Head of caudate nucleus (tissue), 42 donors: Measurements from ENCODE around the gene IKZF2.

Source experiments
- DNase-seq, 42 donors: peaks; one replicate each; pipeline versions ENCODE4 v3.0.0 to v3.0.0-alpha.2; 2020 to 2021; ENCODE audit warnings: mixed read lengths in 7 of 42
- intact Hi-C: fragments of 100-400 bp; cut with DNase I; formaldehyde crosslinking; loops from one replicate; pipeline ENCODE4 v1.15.0; 2022

Gene IKZF2

DNA sequence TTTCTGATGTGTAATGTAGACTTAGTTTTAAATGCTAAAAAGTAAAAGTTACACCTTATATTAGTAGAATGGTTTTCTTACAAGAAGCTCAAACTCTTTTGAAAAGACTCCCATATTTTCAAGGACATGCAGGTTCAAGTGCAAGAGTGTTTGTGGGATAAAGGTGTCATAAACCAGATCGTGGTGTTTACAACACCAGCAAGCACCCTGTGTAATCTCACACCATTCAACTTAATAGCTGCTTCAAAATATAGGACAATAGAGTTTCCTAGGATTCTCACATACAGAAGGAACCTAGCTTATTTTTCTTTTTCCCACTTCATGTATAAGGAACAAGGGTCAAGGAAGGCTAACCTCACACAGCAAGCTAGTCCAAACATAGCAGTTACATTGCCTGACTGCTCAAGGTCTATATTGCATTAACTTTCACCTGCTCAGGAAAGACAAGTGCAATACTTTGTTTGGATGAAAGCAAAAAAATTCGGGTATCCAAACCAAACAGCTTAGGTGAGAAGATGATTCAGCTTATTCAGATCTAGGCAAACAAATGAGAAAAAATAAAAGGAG, 172.3 kb downstream of the IKZF2 start:
- no peak for DNase-seq
- intact Hi-C loops, result no loop called here

DNA sequence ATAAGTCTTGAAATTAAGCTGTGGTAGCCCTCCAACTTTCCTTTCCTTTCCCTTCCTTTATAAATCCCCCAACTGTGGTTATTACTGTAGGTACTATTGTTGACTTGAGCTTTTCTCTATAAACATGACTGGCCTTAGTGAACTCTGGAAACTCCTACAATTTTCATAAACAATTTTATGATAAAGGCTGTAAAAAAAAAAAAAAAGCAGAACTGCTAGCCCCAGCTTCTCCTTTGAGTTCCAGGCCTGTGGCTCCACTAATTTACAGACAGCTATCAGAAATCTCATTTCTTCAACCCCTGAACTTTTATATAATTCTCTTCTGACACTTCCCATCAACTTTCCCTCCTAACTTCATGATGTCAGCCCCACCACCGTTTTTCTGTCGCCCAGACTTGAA, 174.3 kb downstream of the IKZF2 start:
- no peak for DNase-seq
- intact Hi-C loops, result no loop called here

DNA sequence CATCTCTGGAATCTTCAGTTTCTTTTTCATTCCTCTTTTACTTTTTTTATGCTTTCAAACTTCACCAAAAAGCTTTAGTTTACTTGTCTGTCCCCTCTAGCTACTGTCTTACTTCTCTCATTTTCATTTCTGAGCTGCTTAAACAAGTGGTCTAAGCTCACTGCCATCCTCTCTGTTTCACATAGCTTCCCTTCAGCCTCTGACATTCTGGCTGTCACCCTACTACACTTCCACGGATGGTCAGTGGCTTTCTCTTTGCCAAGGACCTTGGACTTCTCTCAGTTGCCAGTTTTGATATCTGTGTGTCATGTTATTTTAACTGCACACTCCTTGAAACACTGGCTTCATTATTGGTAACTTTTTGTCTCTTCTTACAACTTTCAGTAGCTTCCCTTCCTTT, 176.1 kb downstream of the IKZF2 start:
- intact Hi-C loops, result no loop called here
- DNase-seq, result no peak

DNA sequence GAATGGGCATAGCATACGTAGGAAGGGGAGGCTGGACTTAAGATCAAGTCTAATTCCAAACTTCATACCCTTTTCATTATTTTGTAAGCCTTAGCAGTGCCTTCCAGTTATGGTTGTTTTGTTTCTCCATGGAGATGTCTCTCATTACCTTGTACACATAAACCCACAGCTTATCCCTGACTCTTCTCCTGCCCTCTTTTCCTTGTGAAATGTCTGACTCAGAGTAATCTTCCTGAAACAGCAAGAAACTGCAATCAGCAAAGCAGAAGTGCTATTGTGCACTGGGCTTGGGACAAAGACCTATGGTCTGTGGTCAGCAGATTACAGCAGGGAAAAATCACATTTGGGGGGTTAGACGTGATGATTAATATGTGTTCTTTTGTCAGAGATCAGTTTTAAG, 176.7 kb downstream of the IKZF2 start:
- intact Hi-C loops, result no loop called here
- DNase-seq, result no peak

DNA sequence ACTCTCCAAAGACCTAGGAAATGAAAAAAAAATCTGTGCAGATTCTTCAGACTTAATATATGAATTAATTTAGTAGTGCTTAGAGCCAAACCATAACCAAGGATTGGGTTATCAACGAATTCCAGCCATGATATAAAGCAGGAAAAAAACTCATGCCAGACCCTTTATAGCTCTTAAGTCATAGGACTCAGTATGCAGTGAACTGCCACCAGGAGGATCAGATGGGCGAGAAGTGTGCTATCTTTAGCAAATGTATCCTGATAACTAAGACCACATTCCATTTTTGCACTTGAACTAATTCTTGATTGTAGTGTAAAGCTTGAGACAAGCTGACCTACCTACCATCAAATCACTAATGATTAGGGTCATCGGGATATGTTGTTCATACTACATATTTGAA, 178.1 kb downstream of the IKZF2 start:
- no peak for DNase-seq
- intact Hi-C loops, result no loop called here

DNA sequence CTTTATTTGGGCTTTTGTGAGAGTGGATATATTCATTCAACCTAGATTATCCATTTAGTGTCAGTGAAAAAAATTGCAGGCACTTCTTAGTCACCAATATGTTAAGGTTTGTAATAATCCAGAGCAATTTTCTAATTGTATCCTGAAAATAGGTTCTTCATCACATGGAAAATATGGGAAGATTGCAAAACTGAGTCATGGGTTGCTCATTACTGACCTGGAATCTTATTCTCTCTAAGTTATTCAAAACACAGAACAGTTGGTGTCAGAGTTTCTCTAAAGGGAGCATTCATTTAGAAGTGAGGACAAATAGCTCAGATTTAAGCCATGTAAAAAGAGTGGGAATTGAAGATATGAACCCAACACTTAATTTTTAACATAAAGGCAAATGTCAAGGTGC, 181.3 kb downstream of the IKZF2 start:
- intact Hi-C loops, result no loop called here

DNA sequence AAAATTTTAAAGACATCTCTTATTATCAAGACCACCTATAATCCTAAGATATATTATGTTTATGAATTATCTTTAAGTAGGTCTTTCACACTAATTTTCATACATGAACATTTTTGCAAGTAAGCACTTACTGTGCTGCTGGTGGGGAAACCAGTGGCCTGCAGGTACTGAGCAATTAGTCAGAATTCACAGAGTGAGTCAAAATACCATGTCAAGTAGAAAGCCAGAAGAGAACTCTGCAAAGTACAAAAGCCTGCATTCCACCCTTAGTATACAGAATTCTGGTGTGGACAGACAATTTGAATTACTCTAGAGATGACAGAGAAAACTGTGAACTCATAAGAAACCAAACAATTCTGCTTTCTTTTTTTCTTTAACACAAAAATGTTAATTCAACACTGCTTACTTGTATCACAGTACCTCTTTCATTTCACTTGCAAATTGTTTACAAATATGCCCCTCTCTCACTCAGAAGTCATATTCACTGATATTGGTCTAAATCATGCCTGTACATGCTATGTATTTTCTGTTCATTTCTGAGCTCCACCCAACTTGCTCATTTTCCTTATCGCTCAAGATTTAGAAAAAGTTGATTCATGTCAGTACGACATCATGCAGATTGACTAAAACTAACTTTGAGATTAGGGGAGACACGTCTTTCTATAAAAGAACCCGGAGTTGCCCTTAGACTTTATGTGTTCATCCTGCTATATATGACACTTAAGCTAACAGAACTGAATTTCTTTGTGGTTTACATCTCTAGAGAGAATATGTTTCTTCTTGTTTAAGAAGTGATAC, 182.9 kb downstream of the IKZF2 start:
- intact Hi-C loops, result no loop called here

More for the DNA sequence above, 181.3 kb downstream of the IKZF2 start:
- no peak for DNase-seq

DNA sequence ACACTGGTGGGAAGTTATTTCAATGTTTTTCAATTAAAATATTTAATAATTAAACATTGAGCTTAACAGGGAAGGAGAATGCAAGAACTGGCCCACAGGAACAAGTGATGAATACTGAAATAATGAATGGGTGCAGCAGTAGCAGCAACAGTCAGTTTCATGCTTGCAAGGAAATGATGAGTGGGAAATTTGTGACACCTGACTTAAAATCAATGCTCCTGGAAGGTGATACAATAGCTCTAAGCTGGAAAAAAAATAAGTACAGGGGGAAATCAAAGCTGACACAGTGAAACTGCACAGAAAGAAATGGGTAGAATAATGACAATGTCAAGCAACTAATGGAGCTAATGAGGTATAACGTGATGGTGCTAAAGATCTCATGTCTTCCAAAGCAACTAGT, 184.5 kb downstream of the IKZF2 start:
- DNase-seq, result no peak
- intact Hi-C loops, result no loop called here

More for the DNA sequence above, 182.9 kb downstream of the IKZF2 start:
- no peak for DNase-seq

DNA sequence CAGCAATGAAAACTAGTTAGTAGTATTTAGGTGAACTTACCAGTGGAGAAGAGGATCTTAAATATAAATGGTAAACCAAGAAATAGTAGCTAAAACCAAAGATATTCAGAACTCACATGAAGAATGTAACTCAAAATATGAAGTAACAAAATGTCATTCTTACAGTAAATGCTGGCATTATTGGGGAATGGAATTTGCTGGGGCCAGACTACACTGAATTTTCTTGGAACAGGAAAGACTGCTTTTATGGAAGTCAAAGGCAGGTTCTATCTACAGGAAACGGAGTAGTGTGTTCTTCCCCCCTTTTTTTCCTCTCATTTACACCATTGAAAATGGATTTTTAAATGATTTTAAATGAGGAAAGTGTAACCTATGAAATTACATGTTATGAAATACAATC, 188.7 kb downstream of the IKZF2 start:
- no peak for DNase-seq
- intact Hi-C loops, result no loop called here

DNA sequence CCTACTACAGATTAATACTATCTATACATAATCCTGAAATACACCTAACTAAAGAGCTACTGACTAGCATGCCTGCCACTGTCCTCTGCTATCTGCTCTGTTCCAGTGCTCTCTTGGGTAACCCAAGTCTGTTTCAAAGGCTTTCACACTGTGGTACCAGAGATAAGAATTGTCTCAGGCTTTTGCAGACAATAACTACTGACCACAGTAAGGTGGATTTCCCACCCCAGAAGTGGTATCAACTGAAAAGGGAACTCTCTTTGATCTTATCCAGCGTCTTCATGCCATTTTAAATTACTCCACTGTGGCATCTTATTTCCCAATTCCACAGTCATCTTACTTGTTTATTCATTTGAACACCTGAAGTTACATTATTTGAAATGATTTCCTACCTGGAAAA, 190.2 kb downstream of the IKZF2 start:
- intact Hi-C loops, result no loop called here
- DNase-seq, result no peak

DNA sequence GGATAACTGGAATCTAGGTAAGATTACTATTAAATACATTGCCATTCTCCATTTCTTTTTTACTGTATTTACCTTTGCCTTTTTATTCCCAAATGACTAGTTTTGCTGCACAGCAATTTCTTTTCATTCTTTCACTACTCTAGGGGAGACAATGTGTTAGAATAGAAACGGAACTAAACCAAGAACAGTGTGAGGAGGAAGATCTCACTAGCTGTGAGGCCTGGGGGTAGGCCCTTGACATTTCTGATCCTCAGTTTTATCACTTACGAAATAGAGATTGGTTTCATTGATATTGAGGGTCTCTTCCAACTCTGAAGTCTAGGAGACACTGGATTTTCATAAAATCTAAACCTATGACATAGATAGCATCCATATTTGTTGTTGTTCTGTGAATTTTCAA, 191.1 kb downstream of the IKZF2 start:
- no peak for DNase-seq
- intact Hi-C loops, result no loop called here

DNA sequence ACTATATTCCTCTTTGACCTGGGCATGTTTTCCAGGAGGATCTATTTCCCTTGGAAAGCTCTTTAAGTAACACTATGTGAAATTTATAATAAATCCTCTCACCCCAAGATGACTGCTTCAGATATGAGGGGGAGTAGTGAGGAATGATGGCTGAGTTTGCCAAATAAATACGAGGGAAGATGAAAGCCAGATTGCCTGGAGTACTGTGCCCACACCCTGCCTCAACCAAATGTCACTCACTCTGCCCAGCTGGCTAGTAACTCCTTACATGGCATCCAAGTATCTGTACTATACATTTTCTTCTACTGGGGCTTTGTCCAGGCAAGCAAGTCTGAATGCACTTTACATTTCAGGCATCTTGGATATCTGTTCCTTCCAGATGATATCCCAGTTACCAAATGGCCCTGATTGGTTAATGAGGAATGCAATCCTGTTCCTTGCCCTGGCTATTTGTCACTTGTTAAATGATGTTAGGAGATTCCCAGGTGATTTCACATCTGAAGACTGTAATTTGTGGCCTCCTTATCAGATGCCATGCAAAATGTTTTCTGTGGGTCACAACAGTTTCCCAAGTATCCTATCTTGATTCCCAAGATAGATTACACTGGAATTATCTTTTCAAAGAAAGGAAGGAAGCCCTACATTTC, 191.8 kb downstream of the IKZF2 start:
- intact Hi-C loops, result no loop called here
- no peak for DNase-seq

DNA sequence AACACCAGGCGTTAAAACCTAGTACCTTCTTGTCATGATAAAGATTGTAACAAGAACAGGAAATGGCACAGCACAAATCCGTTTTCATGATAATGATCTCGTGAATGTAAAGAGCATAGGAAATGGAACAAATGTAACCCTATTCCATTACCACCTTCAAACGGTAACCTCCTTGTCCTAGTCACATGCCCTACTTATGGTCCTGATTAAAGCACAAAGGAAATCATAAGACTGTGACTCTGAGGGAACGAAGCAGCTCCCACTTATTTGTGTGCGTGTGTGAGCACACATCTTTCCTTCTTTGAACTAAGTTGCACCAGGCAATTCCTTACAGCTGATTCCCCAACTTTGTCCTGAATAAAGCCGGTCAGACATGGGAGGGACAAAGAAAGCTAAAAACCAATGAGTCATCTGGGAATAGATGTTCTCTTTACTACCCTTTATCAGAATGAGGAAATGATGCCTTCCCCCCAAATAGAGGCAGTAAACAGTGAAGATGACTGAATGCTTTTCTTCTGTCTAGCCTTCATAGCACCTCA, 192.6 kb downstream of the IKZF2 start:
- intact Hi-C loops, result no loop called here
- DNase-seq, result no peak

DNA sequence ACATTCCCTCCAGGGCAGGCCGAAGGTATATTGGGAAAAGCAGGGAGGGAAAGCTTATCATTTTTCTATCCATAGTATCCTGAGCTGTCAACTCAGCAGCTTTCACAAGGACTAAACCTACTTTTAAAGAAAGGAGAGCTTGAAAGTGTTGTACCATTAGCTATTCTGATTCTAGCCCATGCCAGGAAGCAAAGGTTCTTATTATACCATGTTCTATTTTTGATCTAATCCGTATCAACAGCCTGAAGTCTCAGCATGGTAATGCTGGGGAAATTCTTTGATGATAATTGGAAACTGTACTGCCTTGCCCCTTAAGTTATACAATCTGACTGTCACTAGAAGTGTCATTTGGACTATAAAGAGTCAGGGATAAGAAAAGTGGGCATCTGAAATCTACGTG, 193.3 kb downstream of the IKZF2 start:
- intact Hi-C loops, result no loop called here

DNA sequence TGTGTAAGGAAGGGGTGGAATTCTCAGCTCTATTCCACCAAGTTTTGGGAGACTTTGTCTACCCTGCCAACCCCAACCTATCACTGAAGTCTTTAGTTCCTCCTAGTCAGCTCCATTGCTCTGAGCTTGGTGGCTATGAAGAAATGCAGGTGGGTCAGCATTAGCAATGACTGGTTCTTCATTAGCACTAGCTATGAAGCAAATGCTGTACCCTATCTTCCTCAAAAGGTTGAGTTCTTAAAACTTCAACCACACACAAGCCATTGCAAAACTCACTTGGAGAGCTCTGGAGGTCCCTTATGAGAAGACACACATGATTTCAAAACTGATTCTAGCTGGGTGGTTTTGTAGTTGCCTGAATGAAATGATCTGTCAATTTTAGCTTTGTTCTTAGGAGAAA, 193.8 kb downstream of the IKZF2 start:
- DNase-seq, result no peak
- intact Hi-C loops, result no loop called here

More for the DNA sequence above, 193.3 kb downstream of the IKZF2 start:
- DNase-seq, result no peak

DNA sequence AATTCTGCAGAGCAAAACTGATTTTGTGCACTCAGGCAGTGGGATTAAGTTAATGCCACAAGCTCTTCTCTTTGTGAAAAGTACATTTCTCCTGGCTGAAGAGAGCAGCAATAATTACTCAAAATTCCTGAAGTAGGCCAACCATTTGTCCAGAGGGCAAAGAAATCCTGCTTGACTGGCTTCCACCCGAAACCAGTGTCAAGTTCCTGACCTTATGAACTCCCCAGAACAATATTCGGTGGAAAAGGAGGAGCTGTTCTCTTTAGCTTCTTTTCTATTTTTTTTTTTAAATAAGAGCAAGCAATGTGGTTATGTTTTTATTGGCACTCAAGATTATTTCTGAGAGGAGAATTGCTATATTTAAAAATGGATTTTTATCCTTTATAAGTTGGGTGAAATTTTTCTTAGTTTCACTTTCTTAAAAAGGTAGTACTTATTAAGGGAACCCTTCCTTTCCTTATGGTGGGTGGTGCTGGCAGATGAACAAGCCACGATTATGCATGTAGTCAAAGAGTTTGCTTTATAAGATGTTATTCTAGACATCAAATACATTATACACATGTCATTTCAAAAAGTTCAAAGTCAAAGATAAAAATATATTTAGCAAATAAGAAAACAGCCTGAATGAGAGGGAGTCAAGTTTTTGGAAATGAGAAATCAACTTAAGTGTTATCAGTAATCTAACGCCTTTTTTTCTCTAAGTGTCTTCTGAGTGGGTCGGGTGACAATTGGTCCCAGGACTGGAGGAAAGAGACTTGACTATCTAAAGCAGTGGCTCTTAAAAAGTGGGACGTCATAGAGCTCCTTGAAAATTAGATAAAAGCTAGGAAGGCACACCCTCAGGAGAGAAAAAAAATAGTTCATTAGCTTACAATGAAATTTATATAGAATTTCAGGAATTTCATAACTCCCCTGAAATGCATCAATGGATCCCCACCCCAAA, 194.5 kb downstream of the IKZF2 start:
- intact Hi-C loops, result no loop called here
- DNase-seq, result peak in 4 of 42 donors; percentile 12 to 47 (median 31)

DNA sequence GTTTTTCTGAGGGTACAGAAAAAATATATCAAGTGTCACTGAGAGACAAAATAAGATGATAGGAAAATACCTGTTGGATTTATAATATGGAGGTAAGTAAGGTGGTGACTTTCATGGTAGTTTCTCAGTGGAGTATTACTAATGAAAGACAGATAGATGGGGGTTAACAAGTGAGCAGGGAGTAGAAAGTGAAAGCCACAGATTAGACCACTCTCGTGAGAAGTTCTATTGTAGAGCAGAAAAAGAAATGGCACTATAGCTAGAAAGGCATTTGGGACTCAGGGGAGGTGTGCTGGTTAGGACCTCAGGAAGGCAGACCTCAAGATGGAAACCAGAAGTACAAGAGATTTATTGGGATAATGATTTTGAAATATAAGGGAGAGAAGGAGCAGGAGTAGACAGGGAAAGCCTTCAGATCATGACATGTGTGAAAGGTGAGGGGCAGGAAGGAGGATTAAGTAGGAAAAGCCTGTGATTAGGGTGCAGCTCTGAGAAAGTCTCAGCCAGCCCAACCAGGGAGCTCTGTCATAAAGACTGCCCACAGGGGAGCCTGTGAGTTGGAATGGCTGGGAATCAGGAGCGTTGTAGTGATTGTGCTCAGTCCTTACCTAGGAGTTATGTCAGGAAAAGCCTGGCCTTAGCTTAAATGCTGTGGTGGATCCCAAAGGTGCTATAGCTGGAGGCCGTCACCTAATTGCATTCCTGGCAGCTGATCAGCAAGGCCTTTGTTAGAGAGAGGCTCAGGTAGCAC, 198.1 kb downstream of the IKZF2 start:
- DNase-seq, result no peak
- intact Hi-C loops, result no loop called here

DNA sequence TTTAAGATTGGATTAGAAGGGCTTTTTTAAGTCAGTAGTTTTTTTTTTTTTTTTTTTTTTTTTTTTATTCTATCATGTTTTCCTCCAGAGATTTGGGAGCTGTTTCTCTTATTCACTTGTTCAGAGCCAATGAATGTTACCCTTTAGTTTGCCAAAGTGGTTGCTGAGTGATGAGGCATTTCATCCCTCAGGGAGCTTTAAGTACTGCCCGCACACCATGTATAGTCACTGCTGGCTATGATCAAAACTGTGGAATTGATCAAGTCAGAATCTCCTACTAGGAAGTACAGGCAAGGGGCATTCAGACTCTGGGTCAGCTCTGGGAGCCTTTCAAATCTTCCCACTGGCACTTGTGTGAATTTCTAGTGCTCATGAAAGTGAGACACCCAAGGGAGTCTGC, 201.6 kb downstream of the IKZF2 start:
- intact Hi-C loops, result no loop called here
- no peak for DNase-seq
